Stimulated activated naive CD8-positive, alpha-beta T cell treated with anti-CD3 and anti-CD28 coated beads, Interleukin-15, Interleukin-2, amounts not matched to agents 100 ng/mL and 50 ng/mL, for 24 hours (primary cell): ENCODE data around the gene ST3GAL3.
A peak's percentile ranks its signal among the peaks of the same experiment; 100 is the strongest.

Experiments
- H3K27ac Mint-ChIP-seq: one replicate; pipeline ENCODE4 v1.8.0; 2021; ENCODE audit warnings: mild to moderate bottlenecking, mixed read lengths
- H3K27me3 Mint-ChIP-seq: one replicate; pipeline ENCODE4 v1.8.0; 2021; ENCODE audit warnings: mixed read lengths
- H3K36me3 Mint-ChIP-seq: one replicate; pipeline ENCODE4 v1.8.0; 2021; ENCODE audit warnings: low read depth, mixed read lengths
- H3K4me1 Mint-ChIP-seq: one replicate; pipeline ENCODE4 v1.8.0; 2021; ENCODE audit warnings: low read depth, mixed read lengths
- H3K4me3 Mint-ChIP-seq: one replicate; pipeline ENCODE4 v1.8.0; 2021; ENCODE audit warnings: mild to moderate bottlenecking, mixed read lengths
- H3K9me3 Mint-ChIP-seq: one replicate; pipeline ENCODE4 v1.8.0; 2021; ENCODE audit warnings: mixed read lengths

Gene ST3GAL3

DNA sequence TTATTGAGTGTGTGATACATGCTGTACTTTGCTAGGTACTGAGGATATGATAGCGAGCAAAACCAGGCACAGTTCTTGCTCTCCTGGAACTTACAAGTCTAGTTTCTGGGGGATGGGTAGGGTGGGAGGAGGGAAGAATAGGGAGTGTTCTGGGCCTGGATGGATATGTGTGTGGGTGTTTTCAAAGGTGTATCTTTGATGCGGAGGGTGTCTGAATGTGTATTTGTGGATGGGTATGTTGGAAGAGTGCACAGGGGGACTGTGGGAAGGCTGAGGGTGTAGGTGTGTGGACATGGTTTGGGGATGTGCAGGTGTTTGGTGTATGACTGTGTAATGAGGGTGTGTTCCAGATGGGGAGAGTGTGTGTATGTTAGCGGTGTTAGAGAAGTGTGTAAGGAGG, 258.0 kb downstream of the ST3GAL3 start:
- Mint-ChIP-seq H3K4me1 (peaks cover 6% of the 10 kb centered on the region), H3K9me3 (no peaks in the 10 kb centered on the region), H3K4me3 (no peak overlapping the region), H3K27ac (no peak overlapping the region), H3K27me3 (no peaks in the 10 kb centered on the region), H3K36me3 (peaks cover 16% of the 10 kb centered on the region)

DNA sequence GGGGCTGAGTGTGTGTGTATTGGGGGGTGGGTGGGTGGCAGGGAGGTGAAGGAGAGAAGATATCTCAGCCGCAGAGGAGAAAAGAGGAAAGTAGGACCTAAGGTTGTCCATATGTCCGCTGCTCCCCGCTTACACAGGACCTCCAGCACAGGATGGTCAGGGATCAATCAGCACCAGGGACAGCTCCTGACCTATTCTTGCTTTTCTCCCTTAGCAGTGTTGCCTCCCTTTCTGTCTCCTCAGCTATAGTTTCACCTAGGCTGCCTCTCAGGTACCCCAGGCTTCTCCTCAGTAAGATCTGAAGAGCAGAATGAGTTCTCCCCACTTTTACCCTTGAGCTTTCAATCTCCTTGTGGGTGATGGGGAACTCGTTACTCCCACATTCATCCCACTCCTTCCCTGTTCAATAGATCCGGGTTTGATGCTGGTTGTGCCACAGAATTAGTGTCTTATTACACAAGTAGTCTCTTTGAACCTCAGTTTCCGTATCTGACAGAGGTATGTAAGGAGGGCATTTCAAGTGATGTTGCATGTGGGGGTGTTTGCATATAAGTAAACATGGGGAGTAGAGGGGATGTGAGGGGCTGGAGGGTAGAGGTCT, 261.1 kb downstream of the ST3GAL3 start:
- no peaks in the 10 kb centered on the region for H3K27me3 Mint-ChIP-seq
- no peaks in the 10 kb centered on the region for H3K9me3 Mint-ChIP-seq
- H3K4me1 Mint-ChIP-seq: peaks cover 20% of the 10 kb centered on the region
- H3K4me3 Mint-ChIP-seq: no peak overlapping the region
- H3K36me3 Mint-ChIP-seq: peaks cover 12% of the 10 kb centered on the region
- no peak overlapping the region for H3K27ac Mint-ChIP-seq

GRCh38 chr1:43969416-43969745, 262.0 kb downstream of the ST3GAL3 start:
- Mint-ChIP-seq H3K36me3 (peaks cover 17% of the 10 kb centered on the region), H3K4me3 (peak overlapping the region; percentile 94), H3K27me3 (no peaks in the 10 kb centered on the region), H3K9me3 (no peaks in the 10 kb centered on the region), H3K4me1 (peaks cover 29% of the 10 kb centered on the region), H3K27ac (no peak overlapping the region)

GRCh38 chr1:43969746-43970466, 262.6 kb downstream of the ST3GAL3 start, which contains the start of gene DPH2:
DPH2 (plus strand) TSS chr1:43970010; CDS start chr1:43970176, 166 bp downstream.
- H3K9me3 Mint-ChIP-seq: no peaks in the 10 kb centered on the region
- H3K4me3 Mint-ChIP-seq: peak within 1 kb of the TSS; percentile 94
- H3K4me1 Mint-ChIP-seq: peaks cover 29% of the 10 kb centered on the region
- peaks cover 17% of the 10 kb centered on the region for H3K36me3 Mint-ChIP-seq
- H3K27ac Mint-ChIP-seq: peak within 1 kb of the TSS; percentile 90
- H3K27me3 Mint-ChIP-seq: no peaks in the 10 kb centered on the region

GRCh38 chr1:43970502-43970901, 263.2 kb downstream of the ST3GAL3 start:
- H3K4me1 Mint-ChIP-seq: peaks cover 29% of the 10 kb centered on the region
- H3K27me3 Mint-ChIP-seq: no peaks in the 10 kb centered on the region
- peaks cover 17% of the 10 kb centered on the region for H3K36me3 Mint-ChIP-seq
- peak overlapping the region; percentile 90 for H3K27ac Mint-ChIP-seq
- peak overlapping the region; percentile 94 for H3K4me3 Mint-ChIP-seq
- H3K9me3 Mint-ChIP-seq: no peaks in the 10 kb centered on the region

DNA sequence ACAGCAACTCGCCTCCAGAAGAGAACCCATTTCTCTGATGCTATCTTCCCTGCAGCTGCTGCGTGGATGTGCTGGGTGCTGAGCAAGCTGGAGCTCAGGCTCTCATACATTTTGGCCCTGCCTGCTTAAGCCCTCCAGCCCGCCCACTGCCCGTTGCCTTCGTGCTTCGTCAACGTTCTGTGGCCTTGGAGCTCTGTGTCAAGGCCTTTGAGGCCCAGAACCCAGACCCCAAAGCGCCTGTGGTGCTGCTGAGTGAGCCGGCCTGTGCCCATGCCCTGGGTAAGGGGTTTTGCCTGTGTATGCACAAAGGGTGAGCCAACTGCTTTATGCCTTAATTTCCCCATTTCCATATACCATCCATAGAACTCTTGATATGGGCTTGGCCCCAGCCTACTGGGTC, 263.6 kb downstream of the ST3GAL3 start:
- Mint-ChIP-seq H3K36me3 (peaks cover 17% of the 10 kb centered on the region), H3K27me3 (no peaks in the 10 kb centered on the region), H3K4me3 (peak overlapping the region; percentile 94), H3K27ac (peak overlapping the region; percentile 90), H3K4me1 (peaks cover 32% of the 10 kb centered on the region), H3K9me3 (no peaks in the 10 kb centered on the region)

GRCh38 chr1:43971336-43971980, 264.1 kb downstream of the ST3GAL3 start:
- Mint-ChIP-seq H3K36me3 (peaks cover 21% of the 10 kb centered on the region), H3K27me3 (no peaks in the 10 kb centered on the region), H3K4me1 (peaks cover 37% of the 10 kb centered on the region), H3K9me3 (no peaks in the 10 kb centered on the region), H3K4me3 (peak overlapping the region; percentile 94), H3K27ac (no peak overlapping the region)

GRCh38 chr1:43973981-43974442, 266.7 kb downstream of the ST3GAL3 start:
- Mint-ChIP-seq H3K4me3 (peak overlapping the region; percentile 90), H3K27ac (peak overlapping the region; percentile 95), H3K9me3 (no peaks in the 10 kb centered on the region), H3K27me3 (no peaks in the 10 kb centered on the region), H3K36me3 (peaks cover 41% of the 10 kb centered on the region), H3K4me1 (peaks cover 61% of the 10 kb centered on the region)

DNA sequence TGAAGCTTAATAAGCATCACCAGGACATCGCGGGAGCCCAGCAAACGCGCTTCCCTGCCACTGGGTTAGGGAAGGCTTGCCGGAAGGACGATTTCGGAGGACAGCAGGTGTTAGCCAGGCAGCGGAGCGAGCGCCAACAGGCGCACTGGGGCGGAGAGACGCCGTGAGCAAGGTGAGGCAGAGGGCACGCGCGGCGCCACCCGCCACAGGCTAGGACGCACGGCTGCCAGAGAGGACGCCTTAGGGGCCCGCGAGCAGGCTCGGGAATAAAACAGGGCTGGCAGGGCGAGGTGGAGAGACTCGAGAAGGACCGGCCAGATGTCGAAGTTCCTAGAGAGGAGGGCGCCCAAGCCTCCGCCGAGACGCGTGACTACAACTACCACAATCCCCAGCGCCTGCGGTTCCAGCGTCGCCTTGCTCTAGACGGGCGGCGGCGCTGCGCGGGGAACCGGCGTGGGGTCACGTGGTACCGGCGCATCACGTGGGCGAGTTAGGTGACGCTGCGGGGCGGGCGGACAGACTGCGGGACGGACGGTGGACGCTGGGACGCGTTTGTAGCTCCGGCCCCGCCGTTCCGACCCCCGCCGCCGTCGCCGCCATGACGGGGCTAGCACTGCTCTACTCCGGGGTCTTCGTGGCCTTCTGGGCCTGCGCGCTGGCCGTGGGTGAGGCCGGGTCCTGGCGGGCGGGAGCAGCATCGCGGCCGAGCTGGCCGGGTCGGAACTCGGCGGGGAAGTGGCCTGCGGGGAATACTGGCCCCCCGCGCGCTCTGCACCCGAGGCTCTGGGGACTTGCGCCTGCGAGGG, 267.3 kb downstream of the ST3GAL3 start, which contains the start of gene ATP6V0B:
TSS of gene ATP6V0B (plus strand) at position 518 of the 806 bp plus-strand sequence. CDS start at position 599, 81 bp downstream.
- Mint-ChIP-seq H3K9me3 (no peaks in the 10 kb centered on the region), H3K36me3 (peaks cover 41% of the 10 kb centered on the region), H3K27me3 (no peaks in the 10 kb centered on the region), H3K27ac (peak within 1 kb of the TSS; percentile 95), H3K4me3 (peak within 1 kb of the TSS; percentile 90), H3K4me1 (peaks cover 55% of the 10 kb centered on the region)

GRCh38 chr1:43975249-43975961, 268.1 kb downstream of the ST3GAL3 start:
- peaks cover 41% of the 10 kb centered on the region for H3K36me3 Mint-ChIP-seq
- peaks cover 59% of the 10 kb centered on the region for H3K4me1 Mint-ChIP-seq
- H3K9me3 Mint-ChIP-seq: no peaks in the 10 kb centered on the region
- peak overlapping the region; percentile 75 for H3K27ac Mint-ChIP-seq
- peak overlapping the region; percentile 90 for H3K4me3 Mint-ChIP-seq
- no peaks in the 10 kb centered on the region for H3K27me3 Mint-ChIP-seq

GRCh38 chr1:43976045-43976444, 268.7 kb downstream of the ST3GAL3 start:
- Mint-ChIP-seq H3K36me3 (peaks cover 46% of the 10 kb centered on the region), H3K4me3 (peak overlapping the region; percentile 90), H3K9me3 (no peaks in the 10 kb centered on the region), H3K4me1 (peaks cover 59% of the 10 kb centered on the region), H3K27ac (peak overlapping the region; percentile 75), H3K27me3 (no peaks in the 10 kb centered on the region)

- no peak overlapping the region for H3K27ac Mint-ChIP-seq
- peaks cover 56% of the 10 kb centered on the region for H3K4me1 Mint-ChIP-seq
- no peaks in the 10 kb centered on the region for H3K27me3 Mint-ChIP-seq
- H3K4me3 Mint-ChIP-seq: peak overlapping the region; percentile 20
- H3K36me3 Mint-ChIP-seq: peaks cover 46% of the 10 kb centered on the region
- H3K9me3 Mint-ChIP-seq: no peaks in the 10 kb centered on the region
These were observed 269.6 kb downstream of the ST3GAL3 start for GRCh38 chr1:43976890-43977289.

- Mint-ChIP-seq H3K9me3 (no peaks in the 10 kb centered on the region), H3K4me1 (peaks cover 56% of the 10 kb centered on the region), H3K36me3 (peaks cover 47% of the 10 kb centered on the region), H3K27ac (peak overlapping the region; percentile 6), H3K4me3 (peak overlapping the region; percentile 84), H3K27me3 (no peaks in the 10 kb centered on the region)
These were observed 270.3 kb downstream of the ST3GAL3 start for GRCh38 chr1:43977376-43978263.
